ENCODE data around the gene BUD31. TPM values are rescaled to one million over a fixed set of nuclear protein-coding genes. Genes with fewer than 3 reads are reported as not detected.

The BUD31 gene
- total RNA-seq, 1 experiment from 2014 or later: 104 TPM

DNA sequence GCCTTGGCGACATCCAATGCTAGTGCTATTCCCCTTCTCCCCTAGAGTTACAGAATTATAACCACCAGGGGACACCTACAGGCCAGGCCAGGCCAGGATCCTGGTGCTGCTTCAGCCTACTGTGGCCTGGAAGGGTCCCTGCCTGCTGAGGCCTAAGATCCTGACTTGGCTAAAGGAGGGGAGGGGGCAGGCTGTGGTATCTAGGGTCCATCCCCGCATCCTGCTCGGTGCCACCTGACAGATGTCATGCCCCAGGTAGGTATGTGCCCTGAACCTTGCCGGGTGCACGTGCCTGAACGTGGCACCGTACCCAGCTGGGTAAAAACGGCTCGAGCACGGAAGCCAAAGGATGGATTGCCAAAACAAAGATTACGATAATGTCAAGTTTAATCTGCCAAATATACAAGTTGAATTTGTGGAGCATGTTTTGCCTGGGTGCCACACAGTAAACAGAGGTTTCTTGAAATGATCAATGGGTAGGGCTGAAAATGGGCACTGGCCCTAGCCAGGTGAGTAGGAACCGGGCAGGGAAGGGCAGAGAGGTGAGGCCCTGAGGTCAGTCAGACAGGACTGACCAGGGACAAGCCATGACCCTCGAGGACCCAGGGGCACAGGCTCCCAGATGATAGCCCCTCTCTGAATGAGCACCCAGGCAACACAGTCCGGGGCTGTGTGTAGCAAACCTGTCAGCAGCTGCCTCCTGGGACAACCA is 13.0 kb upstream of the BUD31 start:
- no CpG with 5 or more reads among the region's 14 CpGs for WGBS (ENCODE audit: extremely low coverage, insufficient read length, low lambda C conversion rate)

More for the DNA sequence above, 13.0 kb upstream of the BUD31 start:
- peaks cover 1% of the 10 kb centered on the region; the same call in 1 of the 2 replicates for H3K27me3 Mint-ChIP-seq (ENCODE audit: low read depth)
- no peak overlapping the region for H3K4me2 ChIP-seq (ENCODE audit: insufficient read depth, insufficient read length, low read length)
- no peak overlapping the region for H4K8ac ChIP-seq (replicated peaks; ENCODE audit: insufficient read length, low read depth, low read length)
- no peak overlapping the region for H2BK12ac ChIP-seq (ENCODE audit: insufficient read length, low read depth, low read length)
- no peak overlapping the region for H2BK120ac ChIP-seq (ENCODE audit: low read depth, low read length, poor library complexity, severe bottlenecking)
- no peak overlapping the region for H3K18ac ChIP-seq (ENCODE audit: insufficient read length, low read depth, low read length)
- H2AK5ac ChIP-seq (ENCODE audit: insufficient read length, low read length): no peak overlapping the region
- no peak overlapping the region for H3K4ac ChIP-seq (ENCODE audit: low read depth, low read length)
- H3K4me1 Mint-ChIP-seq: peaks cover 13 to 14% of the 10 kb centered on the region in 2 experiments
- no peaks in the 10 kb centered on the region for H3K9me3 Mint-ChIP-seq
- H4K20me1 ChIP-seq (ENCODE audit: control insufficient read depth, insufficient read depth, insufficient read length): no peaks in the 10 kb centered on the region
- no peak overlapping the region for H3K23ac ChIP-seq (ENCODE audit: insufficient read length, low read depth, low read length)
- H3K14ac ChIP-seq (ENCODE audit: insufficient read depth, low read length): no peak overlapping the region
- H4K91ac ChIP-seq (ENCODE audit: insufficient read length, low read depth, low read length): no peak overlapping the region
- no peak overlapping the region for H3K27ac ChIP-seq (ENCODE audit: insufficient read length, low read depth, low read length)
- no peaks in the 10 kb centered on the region for H3K79me1 ChIP-seq (ENCODE audit: insufficient read depth, low read depth, low read length, poor library complexity, severe bottlenecking)
- no peak overlapping the region for H2BK20ac ChIP-seq (ENCODE audit: low read depth, low read length, poor library complexity, severe bottlenecking)
- H3K27me3 ChIP-seq (ENCODE audit: insufficient read depth, low read length): no peaks in the 10 kb centered on the region
- no peak overlapping the region for H3K56ac ChIP-seq (ENCODE audit: insufficient read length, low read depth, low read length)
- no peaks in the 10 kb centered on the region for H3K9me3 ChIP-seq (ENCODE audit: control insufficient read depth, low read depth, low read length)
- H3K79me2 ChIP-seq (ENCODE audit: insufficient read depth, low read length): no peaks in the 10 kb centered on the region
- DNase-seq: no peak
- no peak overlapping the region for H4K5ac ChIP-seq (ENCODE audit: insufficient read length, low read depth, low read length)
- H3K27ac Mint-ChIP-seq: peak overlapping the region in 1 of 3 experiments; percentile 57; a peak in 1 of 7 replicates
- H2AFZ ChIP-seq (ENCODE audit: low read length): no peak overlapping the region
- H3K36me3 Mint-ChIP-seq (ENCODE audit: insufficient read depth in 1 of 3, low read depth in 3 of 3): peaks cover 32 to 80% (median 61%) of the 10 kb centered on the region in 3 experiments
- H3K23me2 ChIP-seq (ENCODE audit: insufficient read length, low read depth, low read length, poor library complexity, severe bottlenecking): peaks cover 11% of the 10 kb centered on the region
- no peak overlapping the region for H3K4me3 Mint-ChIP-seq
- no peak overlapping the region for H2BK5ac ChIP-seq (ENCODE audit: insufficient read length, low read length)
- peaks cover 2% of the 10 kb centered on the region; the same call in 1 of the 2 replicates for H3K4me1 ChIP-seq (ENCODE audit: insufficient read depth, low read length)
- no peak overlapping the region for H3T11ph ChIP-seq (ENCODE audit: low read length)
- no peak overlapping the region for H3K9ac ChIP-seq (ENCODE audit: extremely low read depth, insufficient read length, low read length)
- TF ChIP-seq CTCF (conservative IDR thresholded peaks at IDR 0.05): no peak; the same call in 2 of the 3 replicates
- no peak overlapping the region for H2BK15ac ChIP-seq (ENCODE audit: low read depth, low read length)

Data from H9 (cell line).